GM12873 (cell line): ENCODE measurements around the gene ESYT2.

Source experiments
- TF ChIP-seq, protein P1 (sequence below): IDR thresholded peaks from 2 replicates; pipeline ENCODE4 v1.5.1; 2012; ENCODE audit warnings: low read depth, mild to moderate bottlenecking, moderate library complexity, low read length, control low read depth; ENCODE audit not compliant: insufficient read depth; ENCODE audit errors: missing control alignments

Gene ESYT2

DNA sequence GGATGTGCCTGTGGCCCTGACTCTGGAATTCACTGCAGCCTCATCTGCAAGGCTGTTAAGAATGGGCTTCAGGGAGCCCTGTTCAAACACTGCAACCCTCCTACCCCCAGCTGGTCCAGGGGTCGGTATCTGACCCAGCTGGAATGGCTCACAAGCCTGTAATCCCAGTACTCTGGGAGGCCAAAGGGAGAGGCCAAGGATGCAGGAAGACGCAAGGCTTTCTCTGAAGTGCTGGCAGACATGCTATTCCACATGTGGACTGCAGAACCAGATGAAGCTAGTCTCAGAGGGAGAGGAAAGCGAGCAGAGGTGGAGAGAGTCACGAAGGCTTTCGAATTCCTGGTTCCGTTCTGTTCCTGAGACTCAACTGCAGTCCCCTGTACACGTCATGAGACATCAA, 45.0 kb downstream of the ESYT2 start:
- TF ChIP-seq, protein P1, sequence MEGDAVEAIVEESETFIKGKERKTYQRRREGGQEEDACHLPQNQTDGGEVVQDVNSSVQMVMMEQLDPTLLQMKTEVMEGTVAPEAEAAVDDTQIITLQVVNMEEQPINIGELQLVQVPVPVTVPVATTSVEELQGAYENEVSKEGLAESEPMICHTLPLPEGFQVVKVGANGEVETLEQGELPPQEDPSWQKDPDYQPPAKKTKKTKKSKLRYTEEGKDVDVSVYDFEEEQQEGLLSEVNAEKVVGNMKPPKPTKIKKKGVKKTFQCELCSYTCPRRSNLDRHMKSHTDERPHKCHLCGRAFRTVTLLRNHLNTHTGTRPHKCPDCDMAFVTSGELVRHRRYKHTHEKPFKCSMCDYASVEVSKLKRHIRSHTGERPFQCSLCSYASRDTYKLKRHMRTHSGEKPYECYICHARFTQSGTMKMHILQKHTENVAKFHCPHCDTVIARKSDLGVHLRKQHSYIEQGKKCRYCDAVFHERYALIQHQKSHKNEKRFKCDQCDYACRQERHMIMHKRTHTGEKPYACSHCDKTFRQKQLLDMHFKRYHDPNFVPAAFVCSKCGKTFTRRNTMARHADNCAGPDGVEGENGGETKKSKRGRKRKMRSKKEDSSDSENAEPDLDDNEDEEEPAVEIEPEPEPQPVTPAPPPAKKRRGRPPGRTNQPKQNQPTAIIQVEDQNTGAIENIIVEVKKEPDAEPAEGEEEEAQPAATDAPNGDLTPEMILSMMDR = no peak

DNA sequence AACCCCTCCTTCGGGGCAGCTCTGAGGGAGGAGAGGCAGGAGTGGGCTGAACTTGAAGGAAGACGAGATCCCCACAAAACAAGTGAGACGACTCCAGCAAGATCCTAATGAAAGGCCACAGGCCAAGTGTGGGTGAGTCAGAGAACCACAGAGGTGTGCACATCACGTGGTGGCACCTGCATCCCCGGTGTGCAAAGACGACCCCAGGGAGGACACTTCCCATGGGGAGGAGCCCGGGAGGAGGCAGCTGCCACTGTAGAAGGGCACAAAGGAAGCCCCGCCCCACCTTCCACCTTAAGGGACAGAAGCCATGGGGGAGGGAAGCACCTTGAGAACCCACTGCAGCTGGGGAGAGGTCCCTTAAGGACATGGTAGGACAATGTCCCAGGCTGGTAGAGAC, 45.7 kb downstream of the ESYT2 start:
- TF ChIP-seq, protein P1 = no peak

DNA sequence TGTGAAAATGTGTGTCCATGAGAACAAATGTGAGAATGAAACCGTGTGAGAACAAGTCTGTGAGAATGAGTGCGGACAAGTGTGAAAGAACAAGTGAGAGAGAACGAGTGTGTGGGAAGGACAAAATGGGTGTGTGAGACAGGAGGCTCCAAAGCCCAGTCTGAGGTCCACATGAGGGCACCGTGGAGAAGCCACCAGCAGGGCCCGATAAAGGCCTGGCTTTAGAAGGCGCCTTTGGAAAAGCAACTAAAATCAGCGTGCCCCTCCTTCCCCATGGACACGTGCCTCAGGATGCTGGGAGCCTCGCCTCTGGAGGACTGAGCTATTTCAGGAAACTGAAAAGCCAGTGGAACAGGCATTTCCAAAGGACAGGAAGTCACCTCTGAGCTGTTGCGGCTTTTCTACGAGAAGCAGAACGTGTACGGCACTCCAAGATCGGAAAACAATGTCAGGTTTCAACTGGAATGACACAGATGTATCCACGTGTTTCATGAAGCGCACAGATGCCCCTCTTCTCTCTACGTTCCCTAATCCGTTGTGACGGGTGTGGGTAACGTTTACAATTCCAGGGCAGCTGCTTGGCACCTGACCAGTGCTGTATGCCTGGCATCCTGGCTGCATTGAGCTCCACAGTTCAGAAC, 46.4 kb downstream of the ESYT2 start:
- TF ChIP-seq, protein P1 = no peak

DNA sequence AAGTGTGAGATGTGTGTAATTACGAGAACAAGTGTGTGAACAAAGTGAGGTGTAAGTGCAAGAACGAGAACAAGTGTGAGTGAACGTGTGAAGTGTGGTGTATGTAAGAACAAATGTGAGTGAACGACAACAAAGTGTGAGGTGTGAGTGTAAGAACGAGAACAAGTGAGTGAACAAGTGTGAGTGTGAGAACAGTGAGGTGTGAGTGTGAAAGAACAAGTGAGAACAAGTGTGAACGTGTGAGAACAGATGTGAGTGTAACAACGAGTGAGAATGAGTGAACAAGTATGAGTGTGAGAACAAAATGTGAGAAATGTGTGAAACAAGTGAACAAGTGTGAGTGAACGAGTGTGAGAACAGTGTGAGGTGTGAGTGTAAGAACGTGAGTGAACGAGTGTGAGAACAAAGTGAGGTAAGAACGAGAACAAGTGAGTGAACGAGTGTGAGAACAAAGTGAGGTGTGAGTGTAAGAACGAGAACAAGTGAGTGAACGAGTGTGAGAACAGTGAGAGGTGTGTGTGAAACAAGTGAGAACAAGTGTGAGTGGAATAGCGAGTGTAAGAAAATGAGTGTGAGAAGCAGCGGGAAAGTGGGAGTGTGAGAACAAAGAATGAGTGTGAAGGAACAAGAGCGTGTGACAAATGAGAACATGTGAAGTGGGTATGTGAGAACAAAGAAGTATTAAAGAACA, 47.2 kb downstream of the ESYT2 start:
- TF ChIP-seq, protein P1 = no peak

DNA sequence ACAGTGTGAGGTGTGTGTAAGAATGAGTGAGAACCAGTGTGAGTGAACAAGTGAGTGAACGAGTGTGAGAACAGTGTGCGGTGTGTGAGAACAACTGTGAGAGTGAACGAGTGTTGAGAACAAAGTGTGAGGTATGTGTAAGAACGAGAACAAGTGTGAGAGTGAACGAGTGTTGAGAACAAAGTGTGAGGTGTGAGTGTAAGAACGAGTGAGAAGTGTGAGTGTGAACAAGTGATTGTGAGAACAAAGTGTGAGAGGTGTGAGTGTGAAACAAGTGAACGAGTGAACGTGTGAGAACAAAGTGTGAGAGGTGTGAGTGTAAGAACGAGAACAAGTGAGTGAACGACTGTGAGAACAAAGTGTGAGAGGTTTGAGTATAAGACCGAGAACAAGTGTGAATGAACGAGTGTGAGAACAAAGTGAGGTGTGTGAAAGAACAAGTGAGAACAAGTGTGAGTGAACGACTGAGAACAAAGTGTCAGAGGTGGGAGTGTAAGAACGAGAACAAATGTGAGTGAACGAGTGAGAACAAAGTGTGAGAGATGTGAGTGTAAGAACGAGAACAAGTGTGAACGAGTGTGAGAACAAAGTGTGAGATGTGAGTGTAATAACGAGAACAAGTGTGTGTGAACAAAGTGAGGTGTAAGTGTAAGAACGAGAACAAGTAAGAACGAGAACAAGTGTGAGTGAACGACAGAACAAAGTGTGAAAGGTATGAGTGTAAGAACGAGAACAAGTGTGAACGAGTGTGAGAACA, 47.9 kb downstream of the ESYT2 start:
- TF ChIP-seq, protein P1 = no peak

DNA sequence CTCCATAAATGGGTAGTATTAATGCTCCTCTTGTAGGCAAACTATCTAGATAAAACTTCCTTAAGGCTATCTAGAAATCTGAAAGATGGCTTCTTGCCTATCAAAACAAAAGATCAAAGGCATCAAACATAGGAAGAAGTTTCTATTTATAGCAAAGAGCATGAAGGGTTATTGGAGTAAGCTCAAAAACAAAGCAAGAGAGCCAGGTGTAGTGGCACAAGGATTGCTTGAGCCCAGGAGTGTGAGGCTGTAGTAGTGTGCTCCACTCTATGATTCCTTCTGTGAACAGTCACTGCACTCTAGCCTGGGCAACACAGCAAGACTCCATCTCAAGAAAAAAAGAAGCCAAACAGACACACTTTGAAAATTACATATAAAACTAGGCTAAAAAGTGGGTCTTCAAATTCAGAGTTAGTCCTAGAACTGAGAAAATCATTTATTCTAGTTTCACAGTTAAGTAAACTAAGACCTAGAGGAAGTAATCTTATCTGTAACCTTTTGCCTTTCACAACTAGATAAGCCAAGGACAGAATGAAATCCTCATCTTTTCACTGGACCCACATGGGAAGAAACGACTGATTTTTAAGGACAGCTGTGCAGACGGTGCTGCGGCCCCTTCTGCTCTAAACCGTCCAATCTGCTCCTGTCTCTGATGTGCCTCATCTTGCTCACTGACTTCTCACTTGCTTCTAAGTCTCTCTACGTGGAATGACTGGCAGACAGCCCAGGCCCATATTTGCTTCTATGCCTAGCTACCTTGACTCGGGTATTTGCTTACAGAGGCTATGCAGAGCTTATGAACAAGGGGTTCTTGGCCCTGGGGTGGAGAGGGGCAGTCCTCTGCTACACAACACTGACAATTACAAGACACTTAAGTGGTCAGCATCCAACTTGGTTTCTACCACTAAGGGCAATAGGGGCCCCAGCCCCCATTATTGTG, 50.0 kb downstream of the ESYT2 start:
- TF ChIP-seq, protein P1 = no peak

DNA sequence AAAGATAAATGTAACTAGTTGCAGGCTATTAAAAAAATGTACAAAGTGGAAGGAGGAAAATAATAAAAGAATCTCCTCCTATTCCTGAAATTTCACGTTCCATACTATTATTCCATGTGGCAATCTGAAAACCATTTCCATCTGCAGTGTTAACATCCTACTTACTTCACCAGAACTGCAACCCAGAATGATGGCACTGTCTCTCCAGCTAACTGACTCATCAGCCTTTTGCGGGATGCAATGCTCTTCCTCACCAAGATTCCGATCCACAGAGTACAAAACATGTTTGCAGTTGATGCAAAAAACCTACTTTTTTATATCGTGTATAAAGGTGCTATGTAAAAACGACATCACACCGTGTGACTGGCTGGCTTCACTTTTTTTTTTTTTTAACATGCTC, 50.8 kb downstream of the ESYT2 start:
- TF ChIP-seq, protein P1 = no peak
